SK-N-SH (cell line): ENCODE measurements around the gene GYPE. TPM values are rescaled to one million over a fixed set of nuclear protein-coding genes. Genes with fewer than 3 reads are reported as not detected.
"Not testable (repeated sequence)": the region's sequence is repeated elsewhere in the genome, so short reads cannot be mapped to it uniquely, and the experiment has no call there.

Experiments
- CTCF ChIA-PET: fragments of 300-600, 350-600 bp; formaldehyde crosslinking; extraction: SDS; loops from one replicate; lab custom pipeline; 2021; lab: Yijun Ruan, JAX
- POLR2A ChIA-PET: fragments of 350-600 bp; sonication (Branson Sonifier 250); formaldehyde crosslinking; extraction: SDS; loops from one replicate; lab custom pipeline; 2020; ENCODE audit warnings: antibody characterized with exemption, inconsistent platforms; lab: Yijun Ruan, JAX
- DNase-seq: peaks from one replicate; pipeline ENCODE4 v3.0.0; 2012
- H2AFZ ChIP-seq: fragments of 200-600 bp; sonication (generic); 2 replicates; pipeline ENCODE4 v1.8.1; 2016; ENCODE audit warnings: antibody characterized with exemption, mild to moderate bottlenecking, low read depth
- H3F3A ChIP-seq: fragments of 200-600 bp; sonication (generic); replicated peaks from 2 replicates; pipeline ENCODE3; 2016; ENCODE audit warnings: antibody characterized with exemption, mild to moderate bottlenecking; ENCODE audit not compliant: insufficient read depth
- H3K27ac ChIP-seq, 2 experiments: fragments of 200-500 bp in 1 of 2; fragments of 200-600 bp in 1 of 2; sonication (Bioruptor generic) in 1 of 2; sonication (generic), shearing (Covaris generic) in 1 of 2; 2 replicates each; pipeline versions ENCODE4 v1.5.1 to v1.6.1; 2014 to 2016; ENCODE audit warnings: low read depth in 2 of 2, inconsistent platforms in 1 of 2, low read length in 1 of 2, mild to moderate bottlenecking in 1 of 2, mixed read lengths in 1 of 2
- H3K27me3 ChIP-seq: fragments of 200-600 bp; sonication (generic), shearing (Covaris generic); 2 replicates; pipeline ENCODE4 v1.6.1; 2016; ENCODE audit warnings: mixed run types; ENCODE audit not compliant: insufficient read depth
- H3K36me3 ChIP-seq, 2 experiments: fragments of 200-500 bp in 1 of 2; fragments of 200-600 bp in 1 of 2; sonication (Bioruptor generic) in 1 of 2; sonication (generic) in 1 of 2; replicated peaks in 1 of 2; 2 replicates each; pipeline versions ENCODE3 to v1.5.1; 2014 to 2016; ENCODE audit warnings: low read length in 1 of 2, mild to moderate bottlenecking in 1 of 2; ENCODE audit not compliant: insufficient read depth in 2 of 2, control insufficient read depth in 1 of 2
- H3K4me1 ChIP-seq, 2 experiments: fragments of 200-500 bp in 1 of 2; fragments of 200-600 bp in 1 of 2; sonication (Bioruptor generic) in 1 of 2; sonication (generic), shearing (Covaris generic) in 1 of 2; 2 replicates each; pipeline versions ENCODE4 v1.5.1 to v1.6.1; 2014 to 2016; ENCODE audit warnings: low read depth in 1 of 2, low read length in 1 of 2, mixed run types in 1 of 2; ENCODE audit not compliant: insufficient read depth in 2 of 2, control insufficient read depth in 1 of 2
- H3K4me2 ChIP-seq: fragments of 200-600 bp; sonication (generic), shearing (Covaris generic); 2 replicates; pipeline ENCODE4 v1.6.1; 2017; ENCODE audit warnings: mixed run types
- H3K4me3 ChIP-seq, 2 experiments: fragments of 200-500 bp in 1 of 2; fragments of 200-600 bp in 1 of 2; sonication (Bioruptor generic) in 1 of 2; sonication (generic), shearing (Covaris generic) in 1 of 2; 2 replicates each; pipeline versions ENCODE4 v1.5.1 to v1.8.1; 2014 to 2016; ENCODE audit warnings: low read depth in 2 of 2, inconsistent platforms in 1 of 2, low read length in 1 of 2, mild to moderate bottlenecking in 1 of 2, mixed read lengths in 1 of 2, moderate library complexity in 1 of 2
- H3K79me2 ChIP-seq: fragments of 200-600 bp; sonication (generic); 2 replicates; pipeline ENCODE4 v1.8.1; 2017; ENCODE audit warnings: mild to moderate bottlenecking; ENCODE audit not compliant: insufficient read depth
- H3K9ac ChIP-seq: fragments of 200-600 bp; sonication (generic); 2 replicates; pipeline ENCODE4 v1.6.1; 2017; ENCODE audit warnings: mixed run types
- H3K9me2 ChIP-seq: fragments of 200-600 bp; sonication (generic); 2 replicates; pipeline ENCODE4 v1.6.1; 2017; ENCODE audit warnings: mixed run types
- H3K9me3 ChIP-seq: fragments of 200-600 bp; sonication (generic); 2 replicates; pipeline ENCODE4 v1.6.1; 2017; ENCODE audit warnings: mixed run types, mild to moderate bottlenecking, moderate library complexity
- H4K20me1 ChIP-seq: fragments of 200-600 bp; sonication (generic); 2 replicates; pipeline ENCODE4 v1.6.1; 2017; ENCODE audit warnings: mild to moderate bottlenecking, mixed run types; ENCODE audit not compliant: insufficient read depth
- WGBS: methylation state at CpG from one replicate; pipeline ENCODE4 v1.1.6; 2017; ENCODE audit warnings: low lambda C conversion rate; 5-methylcytosine and 5-hydroxymethylcytosine counted together
- polyA plus RNA-seq, 3 experiments: library from polyadenylated mRNA; depleted of rRNA; stranded (reverse); fragments of >200 nt; gene quantifications; 2 replicates each; pipeline ENCODE4 v1.2.3, GENCODE V29; 2012

GYPE gene
- 0.74 and 1.2 TPM in 2 replicates for polyA plus RNA-seq (2012; rRNA removed)
- 1.2 TPM in 2 replicates for polyA plus RNA-seq (2012; cell fraction: cytosol; rRNA removed)
- 0.63 and 1.2 TPM in 2 replicates for polyA plus RNA-seq (2012; cell fraction: nucleus; rRNA removed)

GRCh38 chr4:143905440-143905839 is at the start of gene GYPE:
Gene GYPE (minus strand): TSS chr4:143905559. CDS start chr4:143905507, 52 bp downstream.
- H3K4me1 ChIP-seq, CTCF ChIA-PET: not testable (repeated sequence)

GRCh38 chr4:143951458-143951972 is 46.2 kb upstream of the GYPE start:
- H3F3A ChIP-seq, CTCF ChIA-PET, H3K27me3 ChIP-seq, H3K4me3 ChIP-seq, H3K36me3 ChIP-seq, H3K9me3 ChIP-seq, H3K27ac ChIP-seq, H3K4me1 ChIP-seq, H2AFZ ChIP-seq, DNase-seq, H3K9me2 ChIP-seq, H3K4me2 ChIP-seq, H3K9ac ChIP-seq, H3K79me2 ChIP-seq, H4K20me1 ChIP-seq, POLR2A ChIA-PET: not testable (repeated sequence)

More at GRCh38 chr4:143905440-143905839, at the start of gene GYPE:
- H3K9ac ChIP-seq, H3K36me3 ChIP-seq, H3F3A ChIP-seq, H3K4me3 ChIP-seq, H3K9me3 ChIP-seq, H3K27ac ChIP-seq, H4K20me1 ChIP-seq, POLR2A ChIA-PET, H3K27me3 ChIP-seq, H2AFZ ChIP-seq, DNase-seq, H3K4me2 ChIP-seq, H3K9me2 ChIP-seq: not testable (repeated sequence)
- peaks cover 11% of the 10 kb centered on the region; the same call in 1 of the 2 replicates for H3K79me2 ChIP-seq
- WGBS = 58% methylated on average over 2 of the region's 2 CpGs

- H3K4me1 ChIP-seq, H3K4me3 ChIP-seq, H3K36me3 ChIP-seq, H3K4me2 ChIP-seq, H3K79me2 ChIP-seq, H3K9me3 ChIP-seq, H3K9me2 ChIP-seq, H3K27me3 ChIP-seq, H2AFZ ChIP-seq, DNase-seq, H4K20me1 ChIP-seq, H3K27ac ChIP-seq, POLR2A ChIA-PET, H3F3A ChIP-seq, CTCF ChIA-PET, H3K9ac ChIP-seq: not testable (repeated sequence)
- 42% methylated on average over 4 of the region's 4 CpGs for WGBS
Measured at GRCh38 chr4:143950967-143951366, 45.6 kb upstream of the GYPE start.

- H3F3A ChIP-seq, DNase-seq: not testable (repeated sequence)
Measured at GRCh38 chr4:143950185-143950584, 44.8 kb upstream of the GYPE start.

GRCh38 chr4:143947493-143947892 is 42.1 kb upstream of the GYPE start:
- H3K9ac ChIP-seq, POLR2A ChIA-PET, CTCF ChIA-PET, H3K27ac ChIP-seq, H3K27me3 ChIP-seq, H3K79me2 ChIP-seq, H3F3A ChIP-seq, H3K4me2 ChIP-seq, H4K20me1 ChIP-seq, H3K9me3 ChIP-seq, H3K4me3 ChIP-seq, DNase-seq, H3K9me2 ChIP-seq, H3K36me3 ChIP-seq, H2AFZ ChIP-seq, H3K4me1 ChIP-seq: not testable (repeated sequence)
- 42% methylated on average over 1 of the region's 1 CpG for WGBS

More at GRCh38 chr4:143950185-143950584, 44.8 kb upstream of the GYPE start:
- WGBS = 0% methylated on average over 1 of the region's 1 CpG
- H3K4me1 ChIP-seq, H3K9ac ChIP-seq, POLR2A ChIA-PET, H3K9me2 ChIP-seq, H3K27me3 ChIP-seq, H2AFZ ChIP-seq, CTCF ChIA-PET, H3K4me2 ChIP-seq, H4K20me1 ChIP-seq, H3K36me3 ChIP-seq, H3K9me3 ChIP-seq, H3K79me2 ChIP-seq, H3K4me3 ChIP-seq, H3K27ac ChIP-seq: not testable (repeated sequence)

GRCh38 chr4:143940708-143941107 is 35.3 kb upstream of the GYPE start:
- H3K27me3 ChIP-seq, H3K4me1 ChIP-seq, H3K27ac ChIP-seq, H2AFZ ChIP-seq, H3K36me3 ChIP-seq, DNase-seq, POLR2A ChIA-PET, H3K9me2 ChIP-seq, H3K9ac ChIP-seq, H3K79me2 ChIP-seq, H3F3A ChIP-seq, H3K9me3 ChIP-seq, H3K4me2 ChIP-seq, H4K20me1 ChIP-seq, H3K4me3 ChIP-seq, CTCF ChIA-PET: not testable (repeated sequence)
- 48% methylated on average over 2 of the region's 2 CpGs for WGBS
